Measurements from ENCODE around the gene ZNF493. TPM values are rescaled to one million over a fixed set of nuclear protein-coding genes. Genes with fewer than 3 reads are reported as not detected.
A peak's percentile ranks its signal among the peaks of the same experiment; 100 is the strongest.

ZNF493 gene
- polyA plus RNA-seq, 1 experiment, result 3.9 TPM

DNA sequence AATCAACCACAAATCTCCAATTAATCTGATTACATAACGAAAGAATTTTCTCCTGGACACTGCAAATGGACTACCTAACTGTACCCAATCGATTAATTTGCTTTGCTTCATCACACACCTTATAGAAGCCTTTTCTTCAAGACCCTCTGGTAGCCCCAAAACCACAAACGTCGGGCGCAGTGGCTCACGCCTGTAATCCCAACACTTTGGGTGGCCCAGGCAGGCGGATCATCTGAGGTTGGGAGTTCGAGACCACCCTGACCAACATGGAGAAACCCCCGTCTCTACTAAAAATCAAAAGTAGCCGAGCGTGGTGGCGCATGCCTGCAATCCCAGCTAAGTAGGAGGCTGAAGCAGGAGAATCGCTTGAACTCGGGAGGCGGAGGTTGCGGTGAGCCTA, 65.6 kb downstream of the ZNF493 start:
- no peak overlapping the region for H3K4me3 ChIP-seq (ENCODE audit: low read depth, low read length)
- ChIA-PET CTCF (no interaction called here), POLR2A (no interaction called here)
- H3K27me3 ChIP-seq (ENCODE audit: control insufficient read depth, insufficient read depth, low read length), result no peaks in the 10 kb centered on the region
- no peaks in the 10 kb centered on the region for H3K36me3 ChIP-seq (ENCODE audit: control insufficient read depth, insufficient read depth, low read length)
- no peak for DNase-seq (ENCODE audit: low read depth)
- TF ChIP-seq, protein P1, sequence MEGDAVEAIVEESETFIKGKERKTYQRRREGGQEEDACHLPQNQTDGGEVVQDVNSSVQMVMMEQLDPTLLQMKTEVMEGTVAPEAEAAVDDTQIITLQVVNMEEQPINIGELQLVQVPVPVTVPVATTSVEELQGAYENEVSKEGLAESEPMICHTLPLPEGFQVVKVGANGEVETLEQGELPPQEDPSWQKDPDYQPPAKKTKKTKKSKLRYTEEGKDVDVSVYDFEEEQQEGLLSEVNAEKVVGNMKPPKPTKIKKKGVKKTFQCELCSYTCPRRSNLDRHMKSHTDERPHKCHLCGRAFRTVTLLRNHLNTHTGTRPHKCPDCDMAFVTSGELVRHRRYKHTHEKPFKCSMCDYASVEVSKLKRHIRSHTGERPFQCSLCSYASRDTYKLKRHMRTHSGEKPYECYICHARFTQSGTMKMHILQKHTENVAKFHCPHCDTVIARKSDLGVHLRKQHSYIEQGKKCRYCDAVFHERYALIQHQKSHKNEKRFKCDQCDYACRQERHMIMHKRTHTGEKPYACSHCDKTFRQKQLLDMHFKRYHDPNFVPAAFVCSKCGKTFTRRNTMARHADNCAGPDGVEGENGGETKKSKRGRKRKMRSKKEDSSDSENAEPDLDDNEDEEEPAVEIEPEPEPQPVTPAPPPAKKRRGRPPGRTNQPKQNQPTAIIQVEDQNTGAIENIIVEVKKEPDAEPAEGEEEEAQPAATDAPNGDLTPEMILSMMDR (IDR thresholded peaks at IDR 0.05; ENCODE audit: insufficient read depth, low read depth, low read length), result no peak

DNA sequence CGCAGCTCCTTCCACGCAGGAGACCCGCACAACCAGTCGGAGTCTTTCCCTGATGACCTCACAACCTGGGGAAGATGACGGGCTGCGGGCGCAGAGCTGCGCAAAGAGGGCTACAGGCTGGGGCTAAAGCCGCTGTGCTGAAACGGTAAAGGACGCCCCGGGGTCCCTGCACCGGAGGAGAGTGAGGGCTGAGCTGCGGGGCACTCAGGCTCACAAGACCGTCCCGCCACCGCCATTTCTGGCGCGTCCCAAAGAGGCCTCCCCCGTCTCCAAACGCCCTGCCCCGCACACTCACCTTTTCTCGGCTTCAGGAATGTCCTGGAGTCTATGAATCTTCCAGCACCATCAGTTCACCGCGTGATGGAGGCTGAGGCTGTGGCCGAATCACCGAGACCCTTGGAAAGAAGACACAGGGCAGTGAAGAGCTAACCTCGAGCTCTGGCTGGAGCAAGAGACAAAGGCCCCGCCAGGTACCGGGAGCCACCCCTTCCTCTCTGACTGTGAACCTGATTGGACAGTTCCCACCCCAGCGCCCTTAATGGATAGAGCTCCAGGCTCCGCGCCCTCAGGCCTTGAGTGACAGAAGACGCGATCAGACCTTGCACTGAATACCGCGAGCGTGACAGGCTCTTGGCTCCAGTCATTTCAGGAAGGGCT, 66.6 kb downstream of the ZNF493 start:
- peak overlapping the region; percentile 5; the same call in 1 of the 2 replicates for H3K4me3 ChIP-seq (ENCODE audit: low read depth, low read length)
- POLR2A ChIA-PET, result no interaction called here
- H3K27me3 ChIP-seq (ENCODE audit: control insufficient read depth, insufficient read depth, low read length), result no peaks in the 10 kb centered on the region
- TF ChIP-seq, protein P1 (IDR thresholded peaks at IDR 0.05; ENCODE audit: insufficient read depth, low read depth, low read length), result no peak
- CTCF ChIA-PET, result no interaction called here
- no peak for DNase-seq (ENCODE audit: low read depth)
- H3K36me3 ChIP-seq (ENCODE audit: control insufficient read depth, insufficient read depth, low read length), result no peaks in the 10 kb centered on the region

DNA sequence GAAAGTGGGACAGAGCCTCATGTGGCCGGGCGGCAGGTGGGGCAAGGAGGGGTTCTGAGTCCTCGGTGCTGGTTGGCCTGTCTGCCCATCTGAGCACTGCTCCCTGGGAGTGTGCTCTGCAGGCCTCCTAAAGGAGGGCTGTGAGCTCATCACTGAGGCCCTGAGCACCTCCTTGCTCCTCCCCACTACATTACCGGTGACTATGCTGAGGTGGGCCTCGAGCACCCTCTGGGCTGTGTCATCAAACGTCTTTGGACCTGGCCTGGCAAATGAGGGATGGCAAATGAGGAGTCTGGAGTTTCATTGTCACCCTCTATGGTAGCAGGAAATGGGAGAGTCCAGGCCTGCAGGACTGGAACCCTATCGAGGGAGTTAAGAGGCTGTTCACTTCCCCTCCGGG, 69.7 kb downstream of the ZNF493 start:
- POLR2A ChIA-PET, result no interaction called here
- no peak for DNase-seq (ENCODE audit: low read depth)
- TF ChIP-seq, protein P1 (IDR thresholded peaks at IDR 0.05; ENCODE audit: insufficient read depth, low read depth, low read length), result no peak
- CTCF ChIA-PET, result no interaction called here
- Histone ChIP-seq H3K27me3 (ENCODE audit: control insufficient read depth, insufficient read depth, low read length) (no peaks in the 10 kb centered on the region), H3K36me3 (ENCODE audit: control insufficient read depth, insufficient read depth, low read length) (no peaks in the 10 kb centered on the region), H3K4me3 (ENCODE audit: low read depth, low read length) (no peak overlapping the region)

DNA sequence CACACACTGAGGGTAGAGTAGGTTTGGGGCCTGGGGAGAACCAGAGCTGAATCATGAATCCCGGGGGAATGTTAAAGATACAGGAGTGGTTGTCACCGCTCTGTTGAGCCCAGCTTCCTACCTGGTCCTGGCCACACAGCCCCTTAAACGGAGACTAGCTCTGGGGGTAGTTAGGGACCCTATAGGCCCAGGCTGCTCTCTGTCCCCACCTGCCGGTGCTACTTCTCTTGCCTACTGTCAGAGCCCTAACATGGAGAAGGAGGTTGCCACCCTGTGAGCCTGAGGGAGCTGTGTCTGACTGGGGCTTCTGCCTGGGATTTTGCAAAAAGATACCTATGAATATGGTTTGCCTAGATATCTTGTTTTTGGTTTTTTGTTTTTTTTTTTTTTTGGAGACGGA, 71.9 kb downstream of the ZNF493 start:
- Histone ChIP-seq H3K4me3 (ENCODE audit: low read depth, low read length) (no peak overlapping the region), H3K36me3 (ENCODE audit: control insufficient read depth, insufficient read depth, low read length) (no peaks in the 10 kb centered on the region), H3K27me3 (ENCODE audit: control insufficient read depth, insufficient read depth, low read length) (no peaks in the 10 kb centered on the region)
- no peak for DNase-seq (ENCODE audit: low read depth)
- ChIA-PET CTCF (no interaction called here), POLR2A (no interaction called here)
- TF ChIP-seq, protein P1 (IDR thresholded peaks at IDR 0.05; ENCODE audit: insufficient read depth, low read depth, low read length), result no peak

DNA sequence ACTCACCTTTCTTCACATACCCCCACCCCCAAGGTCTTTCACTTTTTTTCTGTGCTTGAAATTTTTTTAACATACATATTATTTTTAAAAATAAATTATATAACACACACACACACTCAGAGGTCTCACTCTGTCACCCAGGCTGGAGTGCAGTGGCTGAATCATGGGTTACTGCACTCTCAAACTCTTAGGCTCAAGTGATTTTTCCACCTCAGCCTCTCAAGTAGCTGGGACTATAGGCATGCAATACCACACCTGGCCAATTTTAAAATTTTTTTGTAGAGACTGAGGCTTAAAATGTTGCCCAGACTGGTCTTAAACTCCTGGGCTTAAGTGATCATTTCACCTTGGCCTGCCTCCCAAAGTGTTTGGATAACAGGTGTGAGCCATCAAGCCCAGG, 75.6 kb downstream of the ZNF493 start:
- POLR2A ChIA-PET, result no interaction called here
- H3K36me3 ChIP-seq (ENCODE audit: control insufficient read depth, insufficient read depth, low read length), result no peaks in the 10 kb centered on the region
- TF ChIP-seq, protein P1 (IDR thresholded peaks at IDR 0.05; ENCODE audit: insufficient read depth, low read depth, low read length), result no peak
- CTCF ChIA-PET, result no interaction called here
- H3K27me3 ChIP-seq (ENCODE audit: control insufficient read depth, insufficient read depth, low read length), result no peaks in the 10 kb centered on the region
- H3K4me3 ChIP-seq (ENCODE audit: low read depth, low read length), result no peak overlapping the region
- no peak for DNase-seq (ENCODE audit: low read depth)
